Parathyroid adenoma (tissue), 2 donors: ENCODE measurements around the gene USE1.
A peak's percentile ranks its signal among the peaks of the same experiment; 100 is the strongest.

Source experiments
- H2AFZ ChIP-seq: fragments of 300-600 bp; sonication (generic); one replicate; pipeline ENCODE4 v1.7.0; 2017; ENCODE audit warnings: antibody characterized with exemption, mild to moderate bottlenecking
- H3K27ac ChIP-seq: fragments of 300-600 bp; sonication (generic); one replicate; pipeline ENCODE4 v1.7.0; 2017
- H3K27me3 ChIP-seq: fragments of 300-600 bp; sonication (generic); one replicate; pipeline ENCODE4 v1.7.0; 2017; ENCODE audit warnings: low read length; ENCODE audit not compliant: control insufficient read depth, insufficient read depth
- H3K36me3 ChIP-seq: fragments of 300-600 bp; sonication (generic); one replicate; pipeline ENCODE4 v1.7.0; 2017; ENCODE audit warnings: low read length; ENCODE audit not compliant: control insufficient read depth, insufficient read depth
- H3K4me1 ChIP-seq: fragments of 300-600 bp; sonication (generic); one replicate; pipeline ENCODE4 v1.7.0; 2017; ENCODE audit warnings: control low read depth
- H3K4me2 ChIP-seq: fragments of 300-600 bp; sonication (generic); one replicate; pipeline ENCODE4 v1.7.0; 2017; ENCODE audit warnings: low read length
- H3K4me3 ChIP-seq: fragments of 300-600 bp; sonication (generic); one replicate; pipeline ENCODE4 v1.7.0; 2017; ENCODE audit warnings: low read depth, low read length
- H3K79me2 ChIP-seq: fragments of 300-600 bp; sonication (generic); one replicate; pipeline ENCODE4 v1.7.0; 2017; ENCODE audit warnings: control low read depth
- H3K9ac ChIP-seq: fragments of 300-600 bp; sonication (generic); one replicate; pipeline ENCODE4 v1.7.0; 2017; ENCODE audit warnings: mild to moderate bottlenecking
- H3K9me3 ChIP-seq: fragments of 300-600 bp; sonication (generic); one replicate; pipeline ENCODE4 v1.7.0; 2017; ENCODE audit warnings: low read length; ENCODE audit not compliant: control insufficient read depth
- CTCF ChIP-seq: fragments of 300-600 bp; sonication (generic); IDR thresholded peaks from one replicate; pipeline ENCODE4 v1.7.0; 2017; ENCODE audit warnings: antibody characterized with exemption, mild to moderate bottlenecking
- donor health status: primary hyperparathyroidism.

Gene USE1

DNA sequence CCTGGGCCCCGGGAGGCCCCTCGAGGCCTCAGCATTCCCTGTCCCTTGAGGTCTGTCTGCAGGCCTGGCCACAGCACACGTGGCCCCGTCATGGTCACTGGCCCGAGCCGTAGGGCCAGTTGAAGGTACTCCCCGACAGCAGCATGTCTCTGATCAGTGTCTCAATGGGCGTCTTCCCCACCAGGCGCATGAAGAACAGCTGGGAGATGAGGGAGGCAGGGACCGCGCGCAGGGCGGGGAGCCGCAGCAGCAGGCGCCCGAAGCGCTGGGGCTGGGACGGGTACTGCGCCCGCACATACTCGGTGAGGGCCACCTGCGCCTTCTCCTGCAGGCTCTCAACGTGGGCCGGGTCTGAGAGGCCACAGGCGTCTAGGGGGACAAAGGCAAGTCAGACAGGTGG lies 17.1 kb downstream of the USE1 start:
- TF ChIP-seq CTCF: no peak
- H3K4me3 ChIP-seq: no peak overlapping the region
- H3K27ac ChIP-seq: no peak overlapping the region
- H3K9me3 ChIP-seq: no peaks in the 10 kb centered on the region
- H3K4me2 ChIP-seq: no peak overlapping the region
- H3K36me3 ChIP-seq: no peaks in the 10 kb centered on the region
- H3K79me2 ChIP-seq: peaks cover 11% of the 10 kb centered on the region
- no peak overlapping the region for H3K9ac ChIP-seq
- H3K4me1 ChIP-seq: peaks cover 16% of the 10 kb centered on the region
- H3K27me3 ChIP-seq: no peaks in the 10 kb centered on the region
- no peak overlapping the region for H2AFZ ChIP-seq

GRCh38 chr19:17234911-17235299 lies 19.7 kb downstream of the USE1 start:
- H3K27ac ChIP-seq: no peak overlapping the region
- H3K9ac ChIP-seq: no peak overlapping the region
- H3K27me3 ChIP-seq: no peaks in the 10 kb centered on the region
- H3K36me3 ChIP-seq: no peaks in the 10 kb centered on the region
- TF ChIP-seq CTCF: no peak
- H3K9me3 ChIP-seq: no peaks in the 10 kb centered on the region
- no peak overlapping the region for H3K4me3 ChIP-seq
- H3K79me2 ChIP-seq: peaks cover 11% of the 10 kb centered on the region
- H2AFZ ChIP-seq: no peak overlapping the region
- H3K4me1 ChIP-seq: peaks cover 16% of the 10 kb centered on the region
- peak overlapping the region; percentile 81 for H3K4me2 ChIP-seq

- peaks cover 16% of the 10 kb centered on the region for H3K4me1 ChIP-seq
- H3K27me3 ChIP-seq: no peaks in the 10 kb centered on the region
- no peaks in the 10 kb centered on the region for H3K36me3 ChIP-seq
- H3K4me3 ChIP-seq: peak overlapping the region; percentile 16
- no peak overlapping the region for H3K9ac ChIP-seq
- H2AFZ ChIP-seq: peak overlapping the region; percentile 64
- no peaks in the 10 kb centered on the region for H3K9me3 ChIP-seq
- H3K4me2 ChIP-seq: peak overlapping the region; percentile 81
- H3K79me2 ChIP-seq: peaks cover 11% of the 10 kb centered on the region
- peak; percentile 59 for TF ChIP-seq CTCF
- peak overlapping the region; percentile 55 for H3K27ac ChIP-seq
Measured at GRCh38 chr19:17235300-17235970, 20.3 kb downstream of the USE1 start.

- H3K9me3 ChIP-seq: no peaks in the 10 kb centered on the region
- H3K79me2 ChIP-seq: peaks cover 11% of the 10 kb centered on the region
- no peaks in the 10 kb centered on the region for H3K27me3 ChIP-seq
- H3K36me3 ChIP-seq: no peaks in the 10 kb centered on the region
- H3K4me2 ChIP-seq: peak overlapping the region; percentile 81
- H3K27ac ChIP-seq: peak overlapping the region; percentile 32
- peaks cover 16% of the 10 kb centered on the region for H3K4me1 ChIP-seq
- H3K9ac ChIP-seq: no peak overlapping the region
- TF ChIP-seq CTCF: no peak
- peak overlapping the region; percentile 64 for H2AFZ ChIP-seq
- H3K4me3 ChIP-seq: peak overlapping the region; percentile 13
Measured at GRCh38 chr19:17235971-17236777, 21.0 kb downstream of the USE1 start.
